HEK293 (cell line): Measurements from ENCODE around the gene SLCO4A1.

Experiments
- ZNF792 ChIP-seq: fragments of 450-650 bp; formaldehyde crosslinking; IDR thresholded peaks from 2 replicates; pipeline ENCODE4 v1.5.1; 2016; ENCODE audit warnings: missing biosample characterization, missing genetic modification characterization
- TF ChIP-seq, protein P1 (sequence below): fragments of 450-650 bp; formaldehyde crosslinking; IDR thresholded peaks from 2 replicates; pipeline ENCODE4 v1.5.1; 2016; ENCODE audit warnings: missing biosample characterization, missing genetic modification characterization

DNA sequence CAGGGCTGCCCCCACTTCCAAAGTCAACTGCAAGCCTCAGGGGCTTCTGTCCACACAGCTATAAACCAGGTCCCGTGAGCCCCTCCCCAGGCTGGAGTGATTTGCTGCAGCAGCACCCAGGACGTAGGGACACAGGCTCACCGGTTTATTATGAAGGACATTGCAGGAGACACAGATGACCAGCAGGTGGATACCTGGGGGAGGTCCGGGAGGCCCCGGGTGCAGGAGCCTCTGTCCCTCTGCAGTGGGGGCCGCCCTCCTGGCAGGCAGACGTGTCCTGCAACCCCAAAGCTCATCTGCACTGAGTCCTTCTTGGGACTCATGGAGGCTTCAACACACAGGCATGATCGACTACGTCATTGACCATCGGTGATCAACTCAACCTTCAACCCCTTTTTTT lies 51.8 kb downstream of the SLCO4A1 start:
- TF ChIP-seq, protein P1, sequence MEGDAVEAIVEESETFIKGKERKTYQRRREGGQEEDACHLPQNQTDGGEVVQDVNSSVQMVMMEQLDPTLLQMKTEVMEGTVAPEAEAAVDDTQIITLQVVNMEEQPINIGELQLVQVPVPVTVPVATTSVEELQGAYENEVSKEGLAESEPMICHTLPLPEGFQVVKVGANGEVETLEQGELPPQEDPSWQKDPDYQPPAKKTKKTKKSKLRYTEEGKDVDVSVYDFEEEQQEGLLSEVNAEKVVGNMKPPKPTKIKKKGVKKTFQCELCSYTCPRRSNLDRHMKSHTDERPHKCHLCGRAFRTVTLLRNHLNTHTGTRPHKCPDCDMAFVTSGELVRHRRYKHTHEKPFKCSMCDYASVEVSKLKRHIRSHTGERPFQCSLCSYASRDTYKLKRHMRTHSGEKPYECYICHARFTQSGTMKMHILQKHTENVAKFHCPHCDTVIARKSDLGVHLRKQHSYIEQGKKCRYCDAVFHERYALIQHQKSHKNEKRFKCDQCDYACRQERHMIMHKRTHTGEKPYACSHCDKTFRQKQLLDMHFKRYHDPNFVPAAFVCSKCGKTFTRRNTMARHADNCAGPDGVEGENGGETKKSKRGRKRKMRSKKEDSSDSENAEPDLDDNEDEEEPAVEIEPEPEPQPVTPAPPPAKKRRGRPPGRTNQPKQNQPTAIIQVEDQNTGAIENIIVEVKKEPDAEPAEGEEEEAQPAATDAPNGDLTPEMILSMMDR, result no peak; the same call in 1 of the 2 replicates
- no peak for TF ChIP-seq ZNF792 (tag by site-specific recombination)
